Measurements from ENCODE around the gene FGF18.

- peak; percentile 83 to 94 for TF ChIP-seq CTCF (conservative IDR thresholded peaks at IDR 0.05; ENCODE audit: low read depth in 2 of 2)
- no peak for TF ChIP-seq EZH2 (IDR thresholded peaks at IDR 0.05; ENCODE audit: low read depth, unreplicated experiment)
- no peak for TF ChIP-seq EZH2phosphoT487 (IDR thresholded peaks at IDR 0.05; ENCODE audit: unreplicated experiment)
- no peak for TF ChIP-seq ZNF331 (CRISPR knock-in tag; IDR thresholded peaks at IDR 0.05; ENCODE audit: low read depth)
- no peak for TF ChIP-seq REST (IDR thresholded peaks at IDR 0.05; ENCODE audit: unreplicated experiment)
- TF ChIP-seq CREB1 (CRISPR knock-in tag; IDR thresholded peaks at IDR 0.05; ENCODE audit: low read depth), result no peak
These were observed 65.0 kb downstream of the FGF18 start for GRCh38 chr5:171484460-171484899.
